IMR-90 (cell line): ENCODE results near the gene WDR62. TPM values are rescaled to one million over a fixed set of nuclear protein-coding genes. Genes with fewer than 3 reads are reported as not detected.

Experiments
- ATAC-seq: fragments of 200-7000 bp; cut with Tn5 transposase; 2 replicates; pipeline ENCODE4 v1.9.1; 2020; ENCODE audit warnings: low read depth, mild to moderate bottlenecking, moderate library complexity
- BruUV-seq: library from RNA; stranded (reverse); fragments of 400-500 nt; replicated peaks from 2 replicates; lab custom pipeline; 2021; lab: Mats Ljungman, UMichigan
- CTCF ChIA-PET: fragments of 300-600 bp; formaldehyde crosslinking; extraction: SDS; loops from one replicate; lab custom pipeline; 2021; ENCODE audit warnings: antibody characterized with exemption; lab: Yijun Ruan, JAX
- POLR2A ChIA-PET: fragments of 300-600 bp; sonication (Branson Sonifier 250); formaldehyde crosslinking; loops from one replicate; lab custom pipeline; 2022; ENCODE audit warnings: antibody characterized with exemption; ENCODE audit not compliant: unreplicated experiment; lab: Charles Lee
- DNase-seq: peaks from one replicate; pipeline ENCODE4 v3.0.0; 2013
- H2AFZ ChIP-seq: replicated peaks from 2 replicates; pipeline ENCODE3; 2013; ENCODE audit warnings: low read length, mild to moderate bottlenecking; ENCODE audit not compliant: poor library complexity
- H2AK5ac ChIP-seq: 2 replicates; pipeline ENCODE4 v1.6.1; 2013; ENCODE audit warnings: low read depth, low read length, inconsistent platforms
- H2AK9ac ChIP-seq: replicated peaks from 2 replicates; pipeline ENCODE3; 2013; ENCODE audit warnings: mild to moderate bottlenecking, low read depth, low read length, moderate library complexity; ENCODE audit not compliant: poor library complexity
- H2BK120ac ChIP-seq: 2 replicates; pipeline ENCODE4 v1.6.1; 2013; ENCODE audit warnings: low read depth, low read length, inconsistent platforms
- H2BK15ac ChIP-seq: 3 replicates; pipeline ENCODE4 v1.6.1; 2013; ENCODE audit warnings: low read depth, low read length, inconsistent platforms
- H2BK20ac ChIP-seq: 2 replicates; pipeline ENCODE4 v1.6.1; 2013; ENCODE audit warnings: low read depth, mild to moderate bottlenecking, inconsistent platforms, low read length, moderate library complexity
- H2BK5ac ChIP-seq: 2 replicates; pipeline ENCODE4 v1.6.1; 2013; ENCODE audit warnings: mild to moderate bottlenecking, low read depth, low read length, inconsistent platforms; ENCODE audit not compliant: poor library complexity, severe bottlenecking
- H3K14ac ChIP-seq: replicated peaks from 2 replicates; pipeline ENCODE4 v1.6.1; 2013; ENCODE audit warnings: low read depth, low read length, inconsistent platforms
- H3K18ac ChIP-seq: 2 replicates; pipeline ENCODE4 v1.6.1; 2013; ENCODE audit warnings: low read depth, low read length, control low read depth
- H3K23ac ChIP-seq: 2 replicates; pipeline ENCODE4 v1.6.1; 2013; ENCODE audit warnings: low read depth, low read length, inconsistent platforms
- H3K27ac ChIP-seq: 2 replicates; pipeline ENCODE4 v1.5.1; 2013; ENCODE audit warnings: mild to moderate bottlenecking, control low read depth, low read length; ENCODE audit not compliant: insufficient read depth
- H3K27me3 ChIP-seq: 2 replicates; pipeline ENCODE4 v1.6.1; 2013; ENCODE audit warnings: low read length; ENCODE audit not compliant: control insufficient read depth, insufficient read depth
- H3K36me3 ChIP-seq: 2 replicates; pipeline ENCODE4 v1.6.1; 2013; ENCODE audit warnings: low read length, mixed read lengths; ENCODE audit not compliant: control insufficient read depth, insufficient read depth
- H3K4ac ChIP-seq: 2 replicates; pipeline ENCODE4 v1.6.1; 2013; ENCODE audit warnings: low read depth, low read length, inconsistent platforms
- H3K4me1 ChIP-seq: 2 replicates; pipeline ENCODE4 v1.6.1; 2013; ENCODE audit warnings: low read length, mixed read lengths; ENCODE audit not compliant: control insufficient read depth, insufficient read depth
- H3K4me2 ChIP-seq: 2 replicates; pipeline ENCODE4 v1.6.1; 2013; ENCODE audit warnings: low read depth, mild to moderate bottlenecking, control low read depth, low read length, moderate library complexity
- H3K4me3 ChIP-seq: 2 replicates; pipeline ENCODE4 v1.5.1; 2013; ENCODE audit warnings: low read depth, mild to moderate bottlenecking, control low read depth, low read length, moderate library complexity; ENCODE audit not compliant: insufficient read depth
- H3K56ac ChIP-seq: 2 replicates; pipeline ENCODE4 v1.6.1; 2013; ENCODE audit warnings: low read length, inconsistent platforms; ENCODE audit not compliant: insufficient read depth; ENCODE audit errors: extremely low read depth
- H3K79me1 ChIP-seq, 2 experiments: 2 replicates each; pipeline ENCODE4 v1.6.1; 2013; ENCODE audit warnings: low read length in 2 of 2, inconsistent platforms in 1 of 2, low read depth in 1 of 2
- H3K9ac ChIP-seq: 2 replicates; pipeline ENCODE4 v1.6.1; 2013; ENCODE audit warnings: low read depth, low read length, control low read depth
- H3K9me1 ChIP-seq: 2 replicates; pipeline ENCODE4 v1.6.1; 2013; ENCODE audit warnings: low read length, inconsistent platforms; ENCODE audit not compliant: insufficient read depth
- H3K9me3 ChIP-seq: 2 replicates; pipeline ENCODE4 v1.6.1; 2013; ENCODE audit warnings: low read length; ENCODE audit not compliant: control insufficient read depth, insufficient read depth
- H4K20me1 ChIP-seq: 2 replicates; pipeline ENCODE4 v1.6.1; 2013; ENCODE audit warnings: low read length, inconsistent platforms; ENCODE audit not compliant: insufficient read depth
- H4K5ac ChIP-seq: 2 replicates; pipeline ENCODE4 v1.6.1; 2013; ENCODE audit warnings: mild to moderate bottlenecking, low read depth, low read length, control low read depth
- H4K8ac ChIP-seq, 2 experiments: 2 replicates each; pipeline ENCODE4 v1.6.1; 2013; ENCODE audit warnings: low read depth in 2 of 2, low read length in 2 of 2, control low read depth in 1 of 2, inconsistent platforms in 1 of 2
- H4K91ac ChIP-seq: 2 replicates; pipeline ENCODE4 v1.6.1; 2013; ENCODE audit warnings: low read depth, low read length, inconsistent platforms; ENCODE audit not compliant: insufficient read depth
- BHLHE40 ChIP-seq: fragments of 150-350 bp; IDR thresholded peaks from 2 replicates; pipeline ENCODE4 v1.6.1; 2016; ENCODE audit warnings: mild to moderate bottlenecking, low read depth, low read length
- CTCF ChIP-seq: conservative IDR thresholded peaks from 2 replicates; pipeline ENCODE4 v1.5.1; 2012; ENCODE audit warnings: mild to moderate bottlenecking, low read depth, low read length, improper control_type of control experiment
- ELK1 ChIP-seq: fragments of 150-350 bp; IDR thresholded peaks from 2 replicates; pipeline ENCODE4 v1.6.1; 2016; ENCODE audit warnings: low read depth, mild to moderate bottlenecking, low read length, moderate library complexity, borderline replicate concordance
- MAZ ChIP-seq: IDR thresholded peaks from 2 replicates; pipeline ENCODE4 v1.6.1; 2012; ENCODE audit warnings: low read depth, mild to moderate bottlenecking, low read length, improper control_type of control experiment, moderate library complexity, borderline replicate concordance
- NFE2L2 ChIP-seq: fragments of 150-350 bp; IDR thresholded peaks from 2 replicates; pipeline ENCODE4 v1.6.1; 2016; ENCODE audit warnings: low read depth, mild to moderate bottlenecking, low read length
- RCOR1 ChIP-seq: IDR thresholded peaks from 2 replicates; pipeline ENCODE4 v1.6.1; 2012; ENCODE audit warnings: mild to moderate bottlenecking, low read length, improper control_type of control experiment; ENCODE audit not compliant: insufficient replicate concordance
- SMC3 ChIP-seq: fragments of 150-350 bp; IDR thresholded peaks from 2 replicates; pipeline ENCODE4 v1.6.1; 2016; ENCODE audit warnings: low read depth, mild to moderate bottlenecking, antibody characterized with exemption, low read length, moderate library complexity
- USF2 ChIP-seq: fragments of 150-350 bp; IDR thresholded peaks from 2 replicates; pipeline ENCODE4 v1.6.1; 2017; ENCODE audit warnings: mild to moderate bottlenecking, antibody characterized with exemption, low read length, low read depth
- WGBS, 2 experiments: methylation state at CpG; one replicate each; pipeline versions ENCODE4 v1.1.5 to v1.1.7; 2013; ENCODE audit warnings: missing lambda C conversion rate in 2 of 2; ENCODE audit not compliant: insufficient read length in 1 of 2; ENCODE audit errors: extremely low coverage in 2 of 2; 5-methylcytosine and 5-hydroxymethylcytosine counted together
- dilution Hi-C: fragments of 300-500 bp; cut with HindIII; formaldehyde crosslinking; loops from one replicate; pipeline ENCODE4 v1.14.3; 2018; ENCODE audit warnings: low sequenced_read_pairs; ENCODE audit not compliant: unreplicated experiment
- in situ Hi-C: fragments of 300-500 bp; cut with MboI; formaldehyde crosslinking; loops from 3 replicates; pipeline ENCODE4 v1.14.3; 2019; ENCODE audit warnings: low sequenced_read_pairs, inconsistent platforms, mixed read lengths
- intact Hi-C: fragments of 100-400 bp; cut with micrococcal nuclease; formaldehyde crosslinking; loops from 2 replicates; pipeline ENCODE4 v1.10.0; 2022
- polyA plus RNA-seq, 3 experiments: library from polyadenylated mRNA; depleted of rRNA; stranded (reverse); fragments of >200 nt; gene quantifications; 2 replicates each; pipeline ENCODE4 v1.2.3, GENCODE V29; 2012; ENCODE audit warnings: low replicate concordance in 1 of 3
- total RNA-seq: library from RNA; depleted of rRNA; stranded (reverse); fragments of >200 nt; gene quantifications from 2 replicates; pipeline ENCODE4 v1.2.3, GENCODE V29; 2012

WDR62 gene
- total and polyA plus RNA-seq, 2 of the 4 experiments (the other 2 are of a cell fraction), result 4.5 to 7.0 TPM

- WGBS, 2 experiments, result 97% methylated on average over 6 of the region's 9 CpGs; no CpG with 5 or more reads in 1 of the 2 experiments
These were observed 31.6 kb downstream of the WDR62 start for GRCh38 chr19:36086326-36086725.

More at GRCh38 chr19:36086326-36086725, 31.6 kb downstream of the WDR62 start:
- Histone ChIP-seq H2BK15ac (no peak overlapping the region), H2BK5ac (no peak overlapping the region), H4K20me1 (no peaks in the 10 kb centered on the region), H2AK5ac (no peak overlapping the region), H2AK9ac (peak overlapping the region; percentile 19), H4K5ac (no peak overlapping the region), H2BK20ac (no peak overlapping the region), H3K27me3 (no peaks in the 10 kb centered on the region), H3K9me3 (no peaks in the 10 kb centered on the region), H3K23ac (no peak overlapping the region), H2AFZ (no peak overlapping the region), H3K27ac (no peak overlapping the region), H3K56ac (no peak overlapping the region), H3K18ac (no peak overlapping the region), H3K14ac (no peak overlapping the region), H3K4me2 (no peak overlapping the region), H3K79me1 (no peaks in the 10 kb centered on the region; a peak in 1 of 4 replicates), H4K91ac (no peak overlapping the region), H3K9ac (no peak overlapping the region), H3K4me1 (no peaks in the 10 kb centered on the region), H2BK120ac (no peak overlapping the region), H3K36me3 (peaks cover 22% of the 10 kb centered on the region), H3K4ac (no peak overlapping the region), H3K4me3 (no peak overlapping the region), H4K8ac (no peak overlapping the region), H3K9me1 (peaks cover 6% of the 10 kb centered on the region; the same call in 1 of the 2 replicates)
- intact Hi-C loops (no loop called here), dilution Hi-C loops (no loop called here), in situ Hi-C loops (no loop called here)
- ATAC-seq (no peak), DNase-seq (no peak)
- no peak for TF ChIP-seq USF2
- TF ChIP-seq CTCF, result no peak
- no peak for TF ChIP-seq ELK1
- TF ChIP-seq MAZ, result no peak
- TF ChIP-seq BHLHE40, result no peak
- no peak for TF ChIP-seq RCOR1
- no peak for TF ChIP-seq SMC3
- TF ChIP-seq NFE2L2, result no peak
- ChIA-PET CTCF (no interaction called here), POLR2A (no interaction called here)
- no TSS peak for BruUV-seq
